PC-3 (cell line): ENCODE measurements around the gene KCTD5. TPM values are rescaled to one million over a fixed set of nuclear protein-coding genes. Genes with fewer than 3 reads are reported as not detected.
"Not testable (repeated sequence)": the region's sequence is repeated elsewhere in the genome, so short reads cannot be mapped to it uniquely, and the experiment has no call there.

Source experiments
- ATAC-seq: fragments of 200-7000 bp; cut with Tn5 transposase; 2 replicates; pipeline ENCODE4 v1.9.1; 2020; ENCODE audit warnings: mild to moderate bottlenecking, moderate library complexity
- BruUV-seq: library from RNA; stranded (reverse); fragments of 400-500 nt; replicated peaks from 2 replicates; lab custom pipeline; 2021; lab: Mats Ljungman, UMichigan
- CTCF ChIA-PET: fragments of 300-600 bp; sonication (Branson Sonifier 250); formaldehyde crosslinking; loops from one replicate; lab custom pipeline; 2022; ENCODE audit warnings: antibody characterized with exemption; lab: Charles Lee
- POLR2A ChIA-PET: fragments of 300-600 bp; sonication (Branson Sonifier 250); formaldehyde crosslinking; loops from one replicate; lab custom pipeline; 2022; ENCODE audit warnings: antibody characterized with exemption; ENCODE audit not compliant: unreplicated experiment; lab: Charles Lee
- DNase-seq: peaks from one replicate; pipeline ENCODE4 v3.0.0-alpha.2; 2015
- H2AFZ ChIP-seq: fragments of 300-600 bp; sonication (generic); 2 replicates; pipeline ENCODE4 v1.6.0; 2016; ENCODE audit warnings: antibody characterized with exemption, low read length
- H3F3A ChIP-seq: fragments of 300-600 bp; sonication (generic); one replicate; pipeline ENCODE4 v1.6.0; 2017; ENCODE audit warnings: antibody characterized with exemption, low read length, control low read depth, mild to moderate bottlenecking; ENCODE audit not compliant: unreplicated experiment
- H3K27ac ChIP-seq: fragments of 300-600 bp; sonication (generic); 2 replicates; pipeline ENCODE4 v1.5.1; 2016; ENCODE audit warnings: mild to moderate bottlenecking, low read length
- H3K27me3 ChIP-seq: fragments of 300-600 bp; sonication (generic); 2 replicates; pipeline ENCODE4 v1.6.1; 2016; ENCODE audit warnings: low read length, mixed read lengths
- H3K36me3 ChIP-seq: fragments of 300-600 bp; sonication (generic); 2 replicates; pipeline ENCODE4 v1.6.1; 2016; ENCODE audit warnings: low read depth, mixed run types, low read length, mixed read lengths
- H3K4me1 ChIP-seq: fragments of 300-600 bp; sonication (generic); 2 replicates; pipeline ENCODE4 v1.5.1; 2016; ENCODE audit warnings: low read length; ENCODE audit not compliant: insufficient read depth
- H3K4me2 ChIP-seq: fragments of 300-600 bp; sonication (generic); 2 replicates; pipeline ENCODE4 v1.6.0; 2016; ENCODE audit warnings: low read length
- H3K4me3 ChIP-seq: fragments of 300-600 bp; sonication (generic); 2 replicates; pipeline ENCODE4 v1.5.1; 2016; ENCODE audit warnings: mild to moderate bottlenecking, low read length, mixed read lengths
- H3K79me2 ChIP-seq: fragments of 300-600 bp; sonication (generic); 2 replicates; pipeline ENCODE4 v1.6.1; 2017; ENCODE audit warnings: low read length, mixed read lengths
- H3K9ac ChIP-seq: fragments of 300-600 bp; sonication (generic); 2 replicates; pipeline ENCODE4 v1.6.0; 2016; ENCODE audit warnings: mild to moderate bottlenecking, low read length
- H3K9me2 ChIP-seq: fragments of 300-600 bp; sonication (generic); replicated peaks from 2 replicates; pipeline ENCODE4 v1.6.1; 2016; ENCODE audit warnings: mixed run types, low read length, mixed read lengths
- H3K9me3 ChIP-seq: fragments of 300-600 bp; sonication (generic); 2 replicates; pipeline ENCODE4 v1.6.1; 2016; ENCODE audit warnings: low read length, mixed read lengths
- H4K20me1 ChIP-seq: fragments of 300-600 bp; sonication (generic); 2 replicates; pipeline ENCODE4 v1.6.1; 2016; ENCODE audit warnings: low read length, mixed read lengths
- EZH2 ChIP-seq: fragments of 300-600 bp; sonication (generic); IDR thresholded peaks from one replicate; pipeline ENCODE4 v1.6.1; 2017; ENCODE audit warnings: antibody characterized with exemption, mild to moderate bottlenecking, low read length; ENCODE audit not compliant: unreplicated experiment
- EZH2phosphoT487 ChIP-seq: fragments of 300-600 bp; sonication (generic); IDR thresholded peaks from 2 replicates; pipeline ENCODE4 v1.6.1; 2018; ENCODE audit warnings: mild to moderate bottlenecking, antibody characterized with exemption, low read length, borderline replicate concordance
- intact Hi-C: fragments of 100-400 bp; cut with micrococcal nuclease; formaldehyde crosslinking; loops from 2 replicates; pipeline ENCODE4 v1.9.0; 2023
- total RNA-seq: library from RNA; depleted of rRNA; stranded (reverse); fragments of >200 nt; gene quantifications from 2 replicates; pipeline ENCODE4 v1.2.3, GENCODE V29; 2014
- TF ChIP-seq, protein P1 (sequence below): fragments of 300-600 bp; sonication (generic); conservative IDR thresholded peaks from 2 replicates; pipeline ENCODE4 v1.5.1; 2017; ENCODE audit warnings: antibody characterized with exemption, low read depth, mild to moderate bottlenecking, low read length

Gene KCTD5
- total RNA-seq, 1 experiment from 2014 or later: 52.2 TPM

DNA sequence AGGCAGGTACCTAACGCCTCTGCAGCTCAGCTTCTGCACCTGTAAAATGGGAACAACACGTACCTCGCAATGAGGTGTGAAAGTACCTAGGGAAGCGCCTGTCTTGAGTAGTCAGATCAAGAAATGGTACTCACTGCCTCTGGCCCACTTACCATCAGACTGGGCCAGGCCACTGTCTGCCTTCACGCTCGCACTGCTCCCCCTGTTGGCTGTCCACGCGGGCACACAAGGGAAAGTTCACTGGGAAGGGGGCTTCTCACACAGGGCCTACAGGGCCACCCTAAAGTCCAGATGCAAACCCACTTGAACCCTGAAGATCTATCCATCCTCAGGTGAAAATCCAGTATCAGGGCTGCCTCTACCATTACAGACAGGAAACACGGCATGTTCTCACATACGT is 11.1 kb upstream of the KCTD5 start:
- ATAC-seq, BruUV-seq, H3K4me2 ChIP-seq, H3K36me3 ChIP-seq, H3K27ac ChIP-seq, H3K9me3 ChIP-seq, CTCF ChIA-PET, H2AFZ ChIP-seq, H3K27me3 ChIP-seq, H3K9me2 ChIP-seq, H3K4me3 ChIP-seq, H4K20me1 ChIP-seq, H3F3A ChIP-seq, intact Hi-C loops, POLR2A ChIA-PET, H3K9ac ChIP-seq: not testable (repeated sequence)
- TF ChIP-seq, protein P1, sequence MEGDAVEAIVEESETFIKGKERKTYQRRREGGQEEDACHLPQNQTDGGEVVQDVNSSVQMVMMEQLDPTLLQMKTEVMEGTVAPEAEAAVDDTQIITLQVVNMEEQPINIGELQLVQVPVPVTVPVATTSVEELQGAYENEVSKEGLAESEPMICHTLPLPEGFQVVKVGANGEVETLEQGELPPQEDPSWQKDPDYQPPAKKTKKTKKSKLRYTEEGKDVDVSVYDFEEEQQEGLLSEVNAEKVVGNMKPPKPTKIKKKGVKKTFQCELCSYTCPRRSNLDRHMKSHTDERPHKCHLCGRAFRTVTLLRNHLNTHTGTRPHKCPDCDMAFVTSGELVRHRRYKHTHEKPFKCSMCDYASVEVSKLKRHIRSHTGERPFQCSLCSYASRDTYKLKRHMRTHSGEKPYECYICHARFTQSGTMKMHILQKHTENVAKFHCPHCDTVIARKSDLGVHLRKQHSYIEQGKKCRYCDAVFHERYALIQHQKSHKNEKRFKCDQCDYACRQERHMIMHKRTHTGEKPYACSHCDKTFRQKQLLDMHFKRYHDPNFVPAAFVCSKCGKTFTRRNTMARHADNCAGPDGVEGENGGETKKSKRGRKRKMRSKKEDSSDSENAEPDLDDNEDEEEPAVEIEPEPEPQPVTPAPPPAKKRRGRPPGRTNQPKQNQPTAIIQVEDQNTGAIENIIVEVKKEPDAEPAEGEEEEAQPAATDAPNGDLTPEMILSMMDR: peak; percentile 46
- DNase-seq: peak; percentile 21
- Histone ChIP-seq H3K4me1 (peaks cover 15% of the 10 kb centered on the region), H3K79me2 (peaks cover 12% of the 10 kb centered on the region)

DNA sequence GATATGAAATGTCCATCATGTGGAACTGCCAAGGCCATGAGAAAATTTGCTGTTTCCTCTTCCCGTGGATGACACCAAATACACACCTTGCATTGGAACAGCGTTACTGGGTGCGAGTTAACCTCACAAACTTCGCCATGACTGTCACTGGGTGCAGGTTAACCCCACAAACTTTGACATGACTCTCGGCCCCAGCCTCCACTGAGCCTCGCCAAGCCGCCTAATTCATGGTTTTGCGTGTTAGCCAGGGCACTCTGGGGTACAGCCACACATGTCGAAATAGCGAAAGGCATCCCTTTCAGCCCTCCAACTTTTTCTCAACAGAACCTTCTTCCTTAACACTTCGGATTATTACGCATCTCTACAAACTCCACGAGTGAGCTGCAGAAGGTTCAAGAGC is 10.6 kb upstream of the KCTD5 start:
- CTCF ChIA-PET: no interaction called here
- Histone ChIP-seq H3K27me3 (no peaks in the 10 kb centered on the region), H4K20me1 (no peaks in the 10 kb centered on the region), H3K9me2 (no peaks in the 10 kb centered on the region), H3K9ac (peak overlapping the region; percentile 49; the same call in 1 of the 2 replicates), H3K4me2 (peak overlapping the region; percentile 82), H3K36me3 (no peaks in the 10 kb centered on the region), H3K27ac (no peak overlapping the region), H3F3A (no peaks in the 10 kb centered on the region), H3K79me2 (peaks cover 12% of the 10 kb centered on the region), H3K4me1 (peaks cover 16% of the 10 kb centered on the region), H3K9me3 (no peaks in the 10 kb centered on the region), H2AFZ (no peak overlapping the region), H3K4me3 (peak overlapping the region; percentile 67)
- DNase-seq (no peak), ATAC-seq (no peak)
- TF ChIP-seq EZH2phosphoT487: no peak
- TF ChIP-seq, protein P1: no peak
- TF ChIP-seq EZH2: no peak
- intact Hi-C loops: no loop called here
- POLR2A ChIA-PET: no interaction called here
- no TSS peak for BruUV-seq

DNA sequence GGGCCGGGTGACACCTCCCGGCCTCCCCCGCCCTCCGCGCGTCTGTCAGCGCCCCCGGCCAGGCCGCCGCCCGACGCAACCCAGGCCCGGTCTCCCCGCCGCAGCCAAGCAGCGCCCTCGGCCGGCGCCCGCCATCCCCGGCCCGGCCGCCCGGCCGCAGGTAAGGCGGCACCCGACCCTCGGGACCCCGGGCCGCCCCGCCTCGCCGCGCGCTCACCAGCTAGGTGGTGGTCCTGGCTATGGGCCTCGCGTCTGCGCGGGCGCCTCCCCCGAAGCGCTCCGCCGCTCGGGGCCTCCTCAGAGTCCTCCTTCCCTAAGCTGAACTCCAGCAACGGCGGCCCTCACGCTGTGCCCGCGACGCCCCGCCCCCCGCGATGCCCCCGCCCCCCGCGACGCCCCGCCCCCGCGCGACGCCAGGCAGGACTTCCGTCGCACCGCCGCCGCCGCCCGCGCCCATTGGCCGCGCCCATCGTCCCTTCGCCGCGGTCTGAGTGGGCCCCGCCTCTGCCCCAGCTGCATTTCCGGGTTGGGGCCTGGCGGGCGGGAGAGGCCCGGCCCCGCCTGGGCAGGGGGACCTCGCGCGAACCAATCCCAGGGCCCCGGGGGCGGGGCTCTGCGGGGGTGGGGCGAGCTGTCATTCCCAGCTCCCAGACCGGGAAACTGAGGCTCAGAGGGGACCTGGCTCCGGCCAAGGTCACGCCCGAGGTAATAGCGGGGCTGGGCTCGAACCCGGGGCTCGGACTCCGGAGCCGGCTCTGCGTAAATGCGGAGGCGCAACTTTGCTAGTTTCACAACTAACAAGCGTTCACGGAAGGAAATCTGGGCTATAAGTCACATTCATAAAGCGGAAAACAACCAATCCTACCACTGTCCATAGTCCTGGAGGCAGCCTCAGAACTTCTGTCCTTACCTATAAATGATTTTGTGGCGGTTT is 9.0 kb upstream of the KCTD5 start:
- Histone ChIP-seq H3K9me3 (no peaks in the 10 kb centered on the region), H3K27ac (peak overlapping the region; percentile 23; the same call in 1 of the 2 replicates), H3K9ac (0 out of 2 replicates have a peak overlapping the region, but pooled peaks have one; percentile 37), H3K27me3 (no peaks in the 10 kb centered on the region), H2AFZ (peak overlapping the region; percentile 96), H3K4me2 (peak overlapping the region; percentile 86), H4K20me1 (no peaks in the 10 kb centered on the region), H3K79me2 (peaks cover 12% of the 10 kb centered on the region), H3F3A (no peaks in the 10 kb centered on the region), H3K36me3 (no peaks in the 10 kb centered on the region), H3K9me2 (no peaks in the 10 kb centered on the region), H3K4me3 (peak overlapping the region; percentile 84), H3K4me1 (peaks cover 20% of the 10 kb centered on the region)
- no peak for TF ChIP-seq EZH2phosphoT487
- TF ChIP-seq EZH2: no peak
- TF ChIP-seq, protein P1: no peak
- no TSS peak for BruUV-seq
- ATAC-seq (peak; percentile 93), DNase-seq (peak; percentile 90)
- ChIA-PET POLR2A (interaction anchor here (0.7 kb wide), 1 partner anchor 9 kb away, joined by 6 read pairs; the partner anchor contains the start of gene KCTD5), CTCF (no interaction called here)
- intact Hi-C loops: no loop called here
